Measurements from ENCODE around the gene TCIRG1. TPM values are rescaled to one million over a fixed set of nuclear protein-coding genes. Genes with fewer than 3 reads are reported as not detected.

Gene TCIRG1
- total RNA-seq, 1 experiment from 2014 or later, result 158 TPM

DNA sequence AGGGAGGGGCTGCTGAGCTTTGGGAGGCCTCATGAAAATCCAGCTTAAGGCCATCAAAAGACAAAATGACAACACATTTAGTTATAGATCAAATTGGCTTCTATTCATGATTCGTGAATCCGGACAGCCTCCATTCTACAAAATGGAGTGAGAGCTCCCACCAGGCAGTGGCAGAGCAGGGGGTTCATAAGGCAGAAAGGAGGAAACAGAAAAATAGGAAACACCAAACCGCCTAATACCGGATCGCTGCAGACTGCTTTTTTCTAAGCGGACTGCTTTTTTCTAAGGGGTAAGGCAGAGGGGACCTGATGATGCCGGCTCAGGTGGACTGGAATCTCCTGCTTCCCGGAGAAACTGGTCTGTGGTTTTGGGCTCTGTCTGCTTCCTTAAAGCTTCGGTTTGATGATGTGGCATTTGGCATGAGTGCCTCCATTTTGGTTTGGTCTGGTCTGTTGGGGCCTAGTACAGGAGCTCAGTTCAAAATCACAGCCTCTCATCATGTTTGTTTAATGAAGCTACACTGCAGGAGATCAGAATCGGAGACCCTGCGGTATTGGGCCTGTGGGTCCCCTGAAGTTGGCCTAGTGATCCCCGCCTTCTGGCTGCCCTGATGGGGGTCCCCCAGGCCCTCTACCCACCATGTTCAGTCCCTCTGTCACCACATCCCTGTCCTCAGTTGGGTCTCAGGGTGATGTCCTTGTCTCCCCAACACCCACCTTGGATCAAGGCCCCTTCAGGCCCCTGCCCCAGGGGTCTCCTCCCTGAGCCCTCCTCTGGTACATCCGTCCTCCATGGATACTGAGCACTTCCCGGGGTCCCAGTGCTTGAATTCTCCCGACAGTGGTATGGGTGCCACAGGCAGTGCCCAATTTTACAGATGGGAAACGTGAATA is 27.5 kb upstream of the TCIRG1 start:
- in situ Hi-C loops (cut with HindIII; ENCODE audit: low pct_unique_long_range_greater_than_20kb, low sequenced_read_pairs) (no loop called here), intact Hi-C loops (cut with micrococcal nuclease; ENCODE audit: unreplicated experiment) (no loop called here)
- no peak for DNase-seq (ENCODE audit: low read depth, low spot score)
- TSS peak; percentile 59 for BruUV-seq (replicated peaks)
- H3K4me3 ChIP-seq (ENCODE audit: low read depth in 2 of 2, low read length in 2 of 2), result peak overlapping the region; percentile 37 to 47
- no peaks in the 10 kb centered on the region for H3K36me3 ChIP-seq (ENCODE audit: control insufficient read depth, insufficient read depth, low read length)
- TF ChIP-seq TCF7L2 (IDR thresholded peaks at IDR 0.05; ENCODE audit: low read depth, low read length) (no peak), SIN3A (IDR thresholded peaks at IDR 0.05; ENCODE audit: borderline replicate concordance, insufficient read depth, low read depth, low read length) (no peak), POLR2AphosphoS5 (IDR thresholded peaks at IDR 0.05; ENCODE audit: low read depth, low read length) (no peak)
- TF ChIP-seq, protein P1, sequence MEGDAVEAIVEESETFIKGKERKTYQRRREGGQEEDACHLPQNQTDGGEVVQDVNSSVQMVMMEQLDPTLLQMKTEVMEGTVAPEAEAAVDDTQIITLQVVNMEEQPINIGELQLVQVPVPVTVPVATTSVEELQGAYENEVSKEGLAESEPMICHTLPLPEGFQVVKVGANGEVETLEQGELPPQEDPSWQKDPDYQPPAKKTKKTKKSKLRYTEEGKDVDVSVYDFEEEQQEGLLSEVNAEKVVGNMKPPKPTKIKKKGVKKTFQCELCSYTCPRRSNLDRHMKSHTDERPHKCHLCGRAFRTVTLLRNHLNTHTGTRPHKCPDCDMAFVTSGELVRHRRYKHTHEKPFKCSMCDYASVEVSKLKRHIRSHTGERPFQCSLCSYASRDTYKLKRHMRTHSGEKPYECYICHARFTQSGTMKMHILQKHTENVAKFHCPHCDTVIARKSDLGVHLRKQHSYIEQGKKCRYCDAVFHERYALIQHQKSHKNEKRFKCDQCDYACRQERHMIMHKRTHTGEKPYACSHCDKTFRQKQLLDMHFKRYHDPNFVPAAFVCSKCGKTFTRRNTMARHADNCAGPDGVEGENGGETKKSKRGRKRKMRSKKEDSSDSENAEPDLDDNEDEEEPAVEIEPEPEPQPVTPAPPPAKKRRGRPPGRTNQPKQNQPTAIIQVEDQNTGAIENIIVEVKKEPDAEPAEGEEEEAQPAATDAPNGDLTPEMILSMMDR (IDR thresholded peaks at IDR 0.05), result no peak
- TF ChIP-seq, protein P2, sequence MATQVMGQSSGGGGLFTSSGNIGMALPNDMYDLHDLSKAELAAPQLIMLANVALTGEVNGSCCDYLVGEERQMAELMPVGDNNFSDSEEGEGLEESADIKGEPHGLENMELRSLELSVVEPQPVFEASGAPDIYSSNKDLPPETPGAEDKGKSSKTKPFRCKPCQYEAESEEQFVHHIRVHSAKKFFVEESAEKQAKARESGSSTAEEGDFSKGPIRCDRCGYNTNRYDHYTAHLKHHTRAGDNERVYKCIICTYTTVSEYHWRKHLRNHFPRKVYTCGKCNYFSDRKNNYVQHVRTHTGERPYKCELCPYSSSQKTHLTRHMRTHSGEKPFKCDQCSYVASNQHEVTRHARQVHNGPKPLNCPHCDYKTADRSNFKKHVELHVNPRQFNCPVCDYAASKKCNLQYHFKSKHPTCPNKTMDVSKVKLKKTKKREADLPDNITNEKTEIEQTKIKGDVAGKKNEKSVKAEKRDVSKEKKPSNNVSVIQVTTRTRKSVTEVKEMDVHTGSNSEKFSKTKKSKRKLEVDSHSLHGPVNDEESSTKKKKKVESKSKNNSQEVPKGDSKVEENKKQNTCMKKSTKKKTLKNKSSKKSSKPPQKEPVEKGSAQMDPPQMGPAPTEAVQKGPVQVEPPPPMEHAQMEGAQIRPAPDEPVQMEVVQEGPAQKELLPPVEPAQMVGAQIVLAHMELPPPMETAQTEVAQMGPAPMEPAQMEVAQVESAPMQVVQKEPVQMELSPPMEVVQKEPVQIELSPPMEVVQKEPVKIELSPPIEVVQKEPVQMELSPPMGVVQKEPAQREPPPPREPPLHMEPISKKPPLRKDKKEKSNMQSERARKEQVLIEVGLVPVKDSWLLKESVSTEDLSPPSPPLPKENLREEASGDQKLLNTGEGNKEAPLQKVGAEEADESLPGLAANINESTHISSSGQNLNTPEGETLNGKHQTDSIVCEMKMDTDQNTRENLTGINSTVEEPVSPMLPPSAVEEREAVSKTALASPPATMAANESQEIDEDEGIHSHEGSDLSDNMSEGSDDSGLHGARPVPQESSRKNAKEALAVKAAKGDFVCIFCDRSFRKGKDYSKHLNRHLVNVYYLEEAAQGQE (IDR thresholded peaks at IDR 0.05; ENCODE audit: insufficient read depth in 1 of 2, low read depth in 2 of 2, low read length in 1 of 2), result no peak
- H3K27me3 ChIP-seq (ENCODE audit: control insufficient read depth, insufficient read depth, low read length), result no peaks in the 10 kb centered on the region
- peaks cover 70% of the 10 kb centered on the region for H3K4me1 ChIP-seq (ENCODE audit: control insufficient read depth, insufficient read depth, low read length)
- peak overlapping the region; percentile 92 for H3K27ac ChIP-seq (ENCODE audit: low read length)
- POLR2A ChIA-PET, result no interaction called here
- ATAC-seq, result no peak
- H3K9me3 ChIP-seq (ENCODE audit: control insufficient read depth, insufficient read depth, low read depth, low read length), result no peaks in the 10 kb centered on the region
- CTCF ChIA-PET, result interaction anchor here (1.2 kb wide), 1 partner anchor 56 kb away, joined by 4 read pairs; no protein-coding TSS in a partner anchor

- Histone ChIP-seq H3K4me1 (ENCODE audit: control insufficient read depth, insufficient read depth, low read length) (peaks cover 77% of the 10 kb centered on the region), H3K9me3 (ENCODE audit: control insufficient read depth, insufficient read depth, low read depth, low read length) (no peaks in the 10 kb centered on the region), H3K4me3 (ENCODE audit: low read depth in 2 of 2, low read length in 2 of 2) (no peak overlapping the region), H3K27me3 (ENCODE audit: control insufficient read depth, insufficient read depth, low read length) (no peaks in the 10 kb centered on the region), H3K27ac (ENCODE audit: low read length) (peak overlapping the region; percentile 92), H3K36me3 (ENCODE audit: control insufficient read depth, insufficient read depth, low read length) (no peaks in the 10 kb centered on the region)
- no peak for TF ChIP-seq SIN3A (IDR thresholded peaks at IDR 0.05; ENCODE audit: borderline replicate concordance, insufficient read depth, low read depth, low read length)
- TF ChIP-seq, protein P2 (IDR thresholded peaks at IDR 0.05; ENCODE audit: insufficient read depth in 1 of 2, low read depth in 2 of 2, low read length in 1 of 2), result no peak
- TF ChIP-seq POLR2AphosphoS5 (IDR thresholded peaks at IDR 0.05; ENCODE audit: low read depth, low read length), result no peak
- TF ChIP-seq, protein P1 (IDR thresholded peaks at IDR 0.05), result no peak
- TF ChIP-seq TCF7L2 (IDR thresholded peaks at IDR 0.05; ENCODE audit: low read depth, low read length), result no peak
- DNase-seq (ENCODE audit: low read depth, low spot score) (no peak), ATAC-seq (no peak)
- intact Hi-C loops (cut with micrococcal nuclease; ENCODE audit: unreplicated experiment), result no loop called here
- ChIA-PET POLR2A (interaction anchor here (0.6 kb wide), 1 partner anchor 358 kb away, joined by 3 read pairs; no protein-coding TSS in a partner anchor), CTCF (no interaction called here)
- in situ Hi-C loops (cut with HindIII; ENCODE audit: low pct_unique_long_range_greater_than_20kb, low sequenced_read_pairs), result no loop called here
- no TSS peak for BruUV-seq (replicated peaks)
Measured at GRCh38 chr11:68012044-68012842, 26.6 kb upstream of the TCIRG1 start.

Measured in Panc1 (cell line).